ENCODE data around the gene CASTOR2. TPM values are rescaled to one million over a fixed set of nuclear protein-coding genes. Genes with fewer than 3 reads are reported as not detected.
"Not testable (repeated sequence)": the region's sequence is repeated elsewhere in the genome, so short reads cannot be mapped to it uniquely, and the experiment has no call there.

CASTOR2 gene
- total RNA-seq, 1 donor from 2014 or later = 2.4 TPM

DNA sequence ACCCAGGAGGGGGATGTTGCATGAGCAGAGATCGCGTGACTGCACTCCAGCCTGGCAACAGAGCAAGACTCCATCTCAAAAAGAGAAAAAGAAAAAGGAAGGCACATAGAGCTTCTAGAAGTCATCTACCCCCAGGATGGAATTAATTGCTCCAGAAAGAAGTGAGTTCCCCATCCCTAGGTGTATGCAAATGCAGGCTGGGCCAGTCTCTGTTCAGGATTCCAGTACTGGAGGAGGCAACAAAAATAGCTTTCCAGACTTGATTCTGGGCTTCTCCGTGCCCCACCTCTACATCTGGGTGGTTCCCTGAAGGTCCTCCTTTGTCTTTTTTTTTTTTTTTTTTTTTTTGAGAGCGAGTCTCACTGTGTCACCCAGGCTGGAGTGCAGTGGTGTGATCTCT lies 28.6 kb downstream of the CASTOR2 start:
- no peak for ATAC-seq
- no peak for DNase-seq (ENCODE audit: low spot score)

DNA sequence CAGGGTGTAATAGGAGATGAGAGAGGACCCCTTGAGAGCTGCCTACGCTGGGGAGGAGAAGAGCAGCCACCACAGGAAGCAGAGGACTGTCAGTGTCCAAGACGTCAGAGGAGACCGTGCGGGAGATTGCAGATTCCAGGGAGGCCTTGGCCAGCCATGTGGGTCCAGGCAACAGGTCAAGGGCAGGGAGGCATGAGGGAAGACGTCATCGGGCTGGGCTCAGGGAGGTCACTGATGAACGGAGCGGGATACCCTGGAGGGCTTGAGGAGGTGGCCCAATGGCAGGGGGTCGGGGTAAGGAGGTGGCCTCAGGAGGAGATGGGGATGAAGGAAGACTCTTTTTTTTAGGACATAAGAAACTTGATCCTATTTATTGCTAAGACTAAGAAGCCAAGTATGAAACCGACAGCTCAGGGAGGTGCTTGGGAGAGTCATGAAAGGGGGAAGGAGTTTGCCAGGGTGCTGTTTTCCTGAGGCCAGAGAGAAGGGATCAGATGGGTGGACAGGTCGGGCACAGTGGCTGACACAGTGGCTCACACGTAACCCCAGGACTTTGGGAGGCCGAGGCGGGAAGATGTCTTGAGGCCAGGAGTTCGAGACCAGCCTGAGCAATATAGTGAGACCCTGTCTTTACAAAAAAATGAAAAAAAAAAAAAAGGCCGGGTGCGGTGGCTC lies 30.5 kb downstream of the CASTOR2 start:
- ATAC-seq; DNase-seq (ENCODE audit: low spot score): not testable (repeated sequence)

DNA sequence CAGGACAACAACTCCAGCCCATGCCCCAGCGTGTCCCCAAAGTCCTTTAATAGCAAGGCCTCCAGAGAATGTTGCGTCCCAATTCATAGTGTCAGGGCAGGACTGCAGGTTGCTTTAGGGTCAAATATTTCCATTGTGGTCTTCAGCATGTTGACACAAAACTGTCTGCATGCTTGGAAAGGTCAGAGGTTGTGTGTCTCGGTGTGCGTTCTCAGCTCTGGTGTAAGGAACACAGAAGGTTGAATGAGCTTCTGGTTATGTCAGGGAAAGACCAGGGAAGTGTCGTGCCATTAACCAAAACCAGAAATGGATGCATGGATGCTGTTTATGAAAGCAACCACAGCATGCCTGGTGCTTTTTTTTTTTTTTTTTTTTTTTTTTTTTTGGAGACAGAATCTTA lies 31.9 kb downstream of the CASTOR2 start:
- ATAC-seq; DNase-seq (ENCODE audit: low spot score): not testable (repeated sequence)

DNA sequence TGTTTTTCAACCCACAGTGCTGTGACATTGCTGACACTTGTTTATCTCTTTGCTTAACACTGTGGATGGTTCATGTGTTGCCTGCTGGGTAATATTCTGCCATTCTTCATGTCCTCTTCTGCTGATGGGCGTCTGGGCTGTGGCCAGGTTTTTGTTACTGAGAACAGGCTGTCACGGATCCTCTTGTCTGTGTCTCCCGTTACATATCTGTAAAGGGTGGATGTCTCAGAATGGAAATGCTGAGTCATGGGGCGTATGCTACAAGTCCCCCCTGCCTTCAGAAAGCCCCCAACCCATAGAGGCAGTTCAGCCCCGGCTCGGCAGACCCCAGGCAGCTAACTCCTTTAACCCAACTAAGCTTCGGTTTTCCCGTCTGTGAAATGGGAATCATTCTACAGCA lies 33.3 kb downstream of the CASTOR2 start:
- ATAC-seq; DNase-seq (ENCODE audit: low spot score): not testable (repeated sequence)

DNA sequence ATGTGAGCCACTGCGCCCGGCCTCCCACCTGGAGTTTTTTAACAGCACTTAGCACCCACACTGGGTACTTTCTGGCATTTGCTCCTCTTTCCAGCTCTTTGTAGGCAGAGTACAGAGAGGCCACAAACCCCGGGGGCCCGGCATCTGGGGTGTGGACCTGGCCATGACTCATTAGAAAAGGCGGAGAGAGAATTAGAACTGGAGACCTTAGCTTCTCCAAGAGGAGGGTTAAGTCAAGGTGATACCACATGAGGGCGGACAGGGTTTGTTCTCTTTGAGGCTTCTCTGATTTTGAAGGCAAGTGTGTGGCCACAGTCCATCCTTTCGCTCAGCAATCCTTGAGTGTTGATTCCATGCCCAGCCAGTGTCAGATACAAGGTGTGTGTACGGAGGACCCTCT lies 36.9 kb downstream of the CASTOR2 start:
- not testable (repeated sequence) for ATAC-seq; DNase-seq (ENCODE audit: low spot score)

DNA sequence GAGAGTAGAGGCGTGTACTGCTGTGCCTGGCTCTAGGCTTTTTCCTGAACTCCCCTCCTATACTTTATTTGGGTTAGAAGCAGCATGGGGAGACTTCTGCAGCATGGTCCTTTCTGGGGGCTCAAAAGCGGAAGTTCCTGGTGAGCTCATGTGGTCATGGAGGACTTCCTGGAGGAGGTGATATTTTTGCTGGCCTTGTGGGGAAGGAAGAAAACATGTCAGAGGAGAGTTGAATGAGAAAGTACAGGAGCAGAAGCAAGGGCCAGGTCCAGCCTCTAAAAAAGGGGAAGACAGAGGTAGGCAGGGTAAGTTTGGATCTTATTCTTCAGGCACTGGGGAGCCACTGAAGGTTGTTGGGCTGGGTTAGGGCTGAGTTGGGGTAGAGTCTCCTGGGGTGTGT lies 45.5 kb downstream of the CASTOR2 start:
- no peak for ATAC-seq
- no peak for DNase-seq (ENCODE audit: low spot score)

DNA sequence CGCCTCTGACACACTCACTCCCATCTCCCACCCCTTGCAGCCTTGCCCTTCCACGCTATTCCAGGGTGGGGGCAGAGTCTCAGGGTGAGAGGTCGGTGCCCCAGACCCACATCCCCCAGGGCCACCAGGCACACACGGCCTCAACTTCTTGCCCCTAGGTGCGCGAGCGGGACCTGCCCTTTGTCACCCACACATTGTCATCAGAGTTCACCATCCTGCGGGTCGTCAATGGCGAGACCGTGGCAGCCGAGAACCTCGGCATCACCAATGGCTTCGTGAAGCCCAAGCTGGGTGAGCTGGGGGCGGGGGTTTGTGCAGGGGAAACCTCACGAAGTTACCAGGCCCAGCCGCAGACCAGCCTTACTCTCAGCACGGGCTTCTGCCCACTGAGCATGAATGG lies 53.3 kb downstream of the CASTOR2 start:
- DNase-seq (ENCODE audit: low spot score) (no peak), ATAC-seq (no peak)

DNA sequence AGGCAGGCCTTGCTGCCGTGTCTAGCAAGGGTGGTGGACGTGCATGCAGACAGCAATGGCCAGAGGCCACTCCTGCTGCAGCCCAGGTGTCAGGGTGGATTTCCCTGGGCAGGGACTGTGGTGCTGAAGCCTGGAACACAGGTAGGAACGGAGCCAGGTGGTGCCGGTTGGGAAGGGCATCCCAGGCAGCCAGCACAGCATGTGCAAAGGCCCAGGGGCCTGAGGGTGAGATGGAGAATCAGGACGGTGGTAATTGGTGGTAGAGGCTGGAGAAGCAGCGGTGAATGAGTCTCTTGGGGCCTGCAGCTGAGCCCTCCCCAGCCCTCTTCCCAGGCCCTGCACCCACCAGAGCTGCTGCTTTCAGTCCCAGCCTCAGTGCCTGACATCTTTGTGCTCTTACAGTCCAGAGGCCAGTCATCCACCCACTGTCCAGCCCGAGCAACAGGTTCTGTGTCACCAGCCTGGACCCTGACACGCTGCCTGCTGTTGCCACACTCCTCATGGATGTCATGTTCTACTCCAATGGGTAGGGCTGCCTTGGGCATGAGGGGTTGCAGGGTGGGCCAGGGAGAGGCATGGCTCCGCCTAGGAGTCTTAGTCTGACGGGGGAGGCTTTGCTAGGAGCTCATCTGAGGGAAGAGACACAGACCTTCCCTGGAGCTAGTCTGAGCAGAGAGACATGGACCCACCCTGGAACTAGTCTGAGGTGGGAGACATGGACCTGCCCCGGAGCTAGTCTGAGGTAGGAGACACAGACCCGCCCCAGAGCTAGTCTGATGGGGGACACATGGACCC lies 54.3 kb downstream of the CASTOR2 start:
- DNase-seq (ENCODE audit: low spot score) (no peak), ATAC-seq (no peak)

DNA sequence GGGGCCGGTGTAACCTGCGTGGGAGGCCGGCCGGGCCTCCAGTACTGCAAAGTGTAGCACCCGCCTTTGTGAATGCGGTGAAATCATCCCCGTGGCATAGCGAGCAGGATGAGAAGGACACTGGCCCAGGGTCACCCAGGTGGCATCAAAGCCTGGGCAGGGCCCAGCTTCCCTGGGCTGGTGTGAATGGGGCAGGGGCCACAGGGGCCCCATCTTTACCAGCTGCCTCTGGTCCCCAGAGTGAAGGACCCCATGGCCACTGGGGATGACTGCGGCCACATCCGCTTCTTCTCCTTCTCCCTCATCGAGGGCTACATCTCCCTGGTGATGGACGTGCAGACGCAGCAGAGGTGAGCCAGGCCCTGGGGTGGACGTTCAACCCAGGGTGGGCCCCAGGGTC lies 55.3 kb downstream of the CASTOR2 start:
- DNase-seq (ENCODE audit: low spot score) (no peak), ATAC-seq (no peak)

DNA sequence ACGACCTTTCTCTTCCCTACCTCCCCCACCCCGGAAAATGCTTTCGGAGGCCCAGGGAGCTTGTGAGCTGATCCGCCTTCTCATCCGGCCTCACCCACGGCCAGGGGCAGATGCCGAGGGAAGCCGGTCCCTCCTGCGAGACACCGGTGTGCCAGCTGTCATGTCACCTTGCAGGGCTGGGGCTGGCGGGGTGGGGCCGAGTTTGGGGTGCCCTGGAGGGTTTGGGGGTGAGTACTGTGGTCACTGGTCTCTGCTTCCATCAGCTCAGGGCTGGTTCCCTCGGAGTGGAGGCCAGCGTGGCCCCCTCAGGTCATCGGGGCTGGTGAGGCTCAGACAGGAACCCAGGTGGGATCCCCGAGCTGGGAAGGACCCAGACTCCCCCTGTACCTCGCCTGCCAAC lies 60.4 kb downstream of the CASTOR2 start:
- ATAC-seq = no peak

DNA sequence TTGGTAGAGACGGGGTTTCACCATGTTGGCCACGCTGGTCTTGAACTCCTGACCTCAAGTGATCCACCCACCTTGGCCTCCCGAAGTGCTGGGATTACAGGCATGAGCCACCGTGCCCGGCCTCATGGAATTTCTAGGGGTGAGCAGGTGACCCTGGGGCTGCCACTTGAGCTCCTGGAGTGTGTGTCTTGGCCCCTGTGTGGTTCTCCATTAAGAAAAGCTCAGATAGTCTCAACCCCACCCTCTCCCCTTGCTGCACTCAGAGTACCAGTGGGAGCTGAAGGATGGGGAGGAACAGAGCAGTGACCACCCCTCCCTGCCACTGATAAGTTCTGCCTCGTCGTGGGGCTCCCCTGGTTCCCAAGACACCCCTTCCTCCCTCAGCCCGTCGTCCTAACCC lies 63.8 kb downstream of the CASTOR2 start:
- DNase-seq (ENCODE audit: low spot score) (no peak), ATAC-seq (no peak)

More for the DNA sequence above, 60.4 kb downstream of the CASTOR2 start:
- no peak for DNase-seq (ENCODE audit: low spot score)

DNA sequence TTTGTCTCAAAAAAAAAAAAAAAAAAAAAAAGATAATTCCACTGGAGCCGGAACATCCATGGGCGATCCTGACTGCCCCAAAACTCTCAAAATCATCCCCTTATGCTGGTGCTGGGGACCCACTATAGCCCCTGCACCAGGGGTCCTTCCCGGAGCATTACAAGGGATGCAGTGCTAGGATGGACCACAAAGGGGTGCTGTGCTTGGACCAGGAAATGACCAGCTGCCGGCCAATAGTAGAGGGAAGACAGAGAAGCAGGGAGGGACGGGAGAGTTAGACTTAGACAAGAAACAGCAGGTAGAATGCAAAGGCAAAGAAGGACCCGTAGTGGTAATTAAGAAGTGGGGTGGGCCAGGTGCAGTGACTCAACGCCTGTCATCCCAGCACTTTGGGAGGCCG lies 68.6 kb downstream of the CASTOR2 start:
- ATAC-seq (no peak), DNase-seq (ENCODE audit: low spot score) (no peak)

DNA sequence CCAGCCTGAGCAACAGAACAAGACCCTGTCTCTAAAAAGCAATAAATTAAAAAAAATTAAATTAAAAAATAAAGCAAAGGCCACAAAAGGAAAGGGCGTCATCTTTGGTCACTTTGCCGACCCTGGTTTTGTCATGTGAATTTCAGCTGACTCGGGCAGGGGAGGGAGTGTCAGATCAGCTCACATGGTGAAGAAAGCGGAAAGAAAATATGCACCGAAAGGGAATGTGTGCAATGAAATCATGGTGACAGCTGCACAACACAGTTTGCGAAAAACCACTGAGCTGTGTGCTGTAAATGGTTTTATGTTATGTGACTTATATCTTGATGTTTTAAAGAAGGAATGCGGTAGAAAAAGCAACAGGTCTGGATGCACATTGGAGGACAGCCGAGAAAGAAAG lies 69.3 kb downstream of the CASTOR2 start:
- ATAC-seq (no peak), DNase-seq (ENCODE audit: low spot score) (no peak)

DNA sequence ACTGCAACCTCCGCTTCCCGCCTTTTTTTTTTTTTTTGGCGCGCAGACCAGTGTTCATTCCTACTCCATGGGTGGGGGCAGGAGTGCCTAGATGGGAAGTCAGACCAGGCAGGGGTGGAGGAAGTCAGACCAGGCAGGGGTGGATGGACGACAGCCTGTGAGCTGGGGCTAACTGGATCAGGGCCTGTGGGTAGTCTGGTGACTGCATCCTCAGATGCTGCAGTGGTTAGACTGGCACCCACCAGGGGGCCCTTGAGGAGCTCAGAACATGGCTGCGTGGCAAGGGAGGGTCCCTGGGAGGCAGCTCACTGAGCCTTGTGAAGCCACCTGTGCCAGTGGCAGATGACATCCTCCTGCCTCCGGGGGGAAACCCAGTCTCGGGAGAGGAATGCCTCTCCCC lies 74.0 kb downstream of the CASTOR2 start:
- DNase-seq (ENCODE audit: low spot score) (no peak), ATAC-seq (no peak)

DNA sequence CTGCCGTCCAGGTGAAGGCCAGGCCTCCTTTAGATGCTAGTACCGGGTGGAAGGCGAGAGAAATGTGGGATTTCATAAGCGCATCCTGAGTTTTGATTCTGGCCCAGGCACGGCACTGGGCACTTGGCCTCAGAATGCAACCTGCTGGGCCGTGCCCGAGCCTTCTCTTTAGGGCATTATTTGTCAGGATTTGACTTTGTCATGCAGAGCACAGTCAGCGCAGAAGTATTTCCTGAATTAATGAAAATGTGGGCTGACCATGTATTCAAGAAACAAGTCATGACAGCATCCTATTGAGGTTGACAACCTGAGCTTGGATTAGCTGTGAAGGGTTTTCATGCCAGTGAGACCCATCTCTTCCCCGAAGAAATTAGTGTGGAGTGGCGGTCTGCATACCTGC lies 74.7 kb downstream of the CASTOR2 start:
- no peak for ATAC-seq
- no peak for DNase-seq (ENCODE audit: low spot score)

DNA sequence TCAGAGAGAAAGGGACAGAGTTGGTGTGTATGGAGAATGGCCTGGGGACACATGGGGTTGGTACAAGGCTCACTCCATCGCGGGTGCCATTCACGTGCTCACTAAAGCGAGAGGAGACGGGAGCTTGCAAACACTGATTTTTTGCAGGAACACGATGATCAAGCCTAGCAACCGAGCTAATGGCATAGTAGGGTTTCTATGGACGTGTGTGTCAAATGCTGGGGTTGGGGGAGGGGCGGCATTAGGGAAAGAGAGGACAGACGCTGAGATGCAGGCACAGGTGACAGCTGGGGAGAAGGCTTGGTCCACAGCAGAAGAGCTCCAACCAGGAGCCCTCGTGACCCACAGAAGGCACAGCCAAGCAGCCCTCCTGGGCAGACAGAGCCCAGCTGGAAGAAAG lies 75.2 kb downstream of the CASTOR2 start:
- ATAC-seq (no peak), DNase-seq (ENCODE audit: low spot score) (no peak)

DNA sequence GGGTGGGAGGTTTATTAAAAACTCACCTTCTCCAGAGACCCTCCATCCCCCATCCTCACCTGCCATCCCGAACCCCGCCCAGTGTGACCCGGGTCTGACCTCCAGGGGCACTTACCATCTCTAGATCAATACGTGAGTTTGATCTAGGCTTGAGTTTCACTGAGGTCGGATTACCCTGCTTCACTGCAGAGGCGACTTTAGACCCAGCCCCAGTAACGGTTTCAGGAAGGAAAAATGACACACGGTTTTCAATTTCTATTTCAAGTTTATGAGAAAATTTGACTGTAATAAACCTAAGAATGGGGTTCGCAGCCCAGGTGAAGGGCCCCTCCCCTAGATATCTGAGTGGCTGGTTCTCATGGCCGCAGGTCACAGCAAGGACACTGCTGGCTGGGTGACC lies 76.0 kb downstream of the CASTOR2 start:
- no peak for DNase-seq (ENCODE audit: low spot score)
- no peak for ATAC-seq

DNA sequence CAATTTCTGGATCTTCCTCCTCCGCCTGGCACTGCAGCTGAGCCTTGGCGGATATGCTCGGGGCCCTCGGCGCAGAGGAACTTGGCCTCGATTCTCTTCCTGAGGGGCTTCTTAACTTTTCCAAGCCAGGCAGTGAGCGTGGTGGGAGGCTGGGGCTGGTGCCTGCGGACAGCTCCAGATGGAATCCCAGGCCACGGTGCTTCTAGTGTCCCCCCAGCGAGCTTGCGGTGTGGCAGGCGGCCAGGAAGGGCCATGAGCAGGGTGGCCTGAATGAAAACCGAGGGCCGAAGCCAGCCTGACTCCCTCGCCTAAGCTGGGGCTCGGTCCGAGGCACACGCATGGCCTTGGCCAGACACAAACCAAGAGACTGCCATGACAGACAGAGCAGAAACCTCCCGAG lies 77.8 kb downstream of the CASTOR2 start:
- ATAC-seq = no peak
- no peak for DNase-seq (ENCODE audit: low spot score)

DNA sequence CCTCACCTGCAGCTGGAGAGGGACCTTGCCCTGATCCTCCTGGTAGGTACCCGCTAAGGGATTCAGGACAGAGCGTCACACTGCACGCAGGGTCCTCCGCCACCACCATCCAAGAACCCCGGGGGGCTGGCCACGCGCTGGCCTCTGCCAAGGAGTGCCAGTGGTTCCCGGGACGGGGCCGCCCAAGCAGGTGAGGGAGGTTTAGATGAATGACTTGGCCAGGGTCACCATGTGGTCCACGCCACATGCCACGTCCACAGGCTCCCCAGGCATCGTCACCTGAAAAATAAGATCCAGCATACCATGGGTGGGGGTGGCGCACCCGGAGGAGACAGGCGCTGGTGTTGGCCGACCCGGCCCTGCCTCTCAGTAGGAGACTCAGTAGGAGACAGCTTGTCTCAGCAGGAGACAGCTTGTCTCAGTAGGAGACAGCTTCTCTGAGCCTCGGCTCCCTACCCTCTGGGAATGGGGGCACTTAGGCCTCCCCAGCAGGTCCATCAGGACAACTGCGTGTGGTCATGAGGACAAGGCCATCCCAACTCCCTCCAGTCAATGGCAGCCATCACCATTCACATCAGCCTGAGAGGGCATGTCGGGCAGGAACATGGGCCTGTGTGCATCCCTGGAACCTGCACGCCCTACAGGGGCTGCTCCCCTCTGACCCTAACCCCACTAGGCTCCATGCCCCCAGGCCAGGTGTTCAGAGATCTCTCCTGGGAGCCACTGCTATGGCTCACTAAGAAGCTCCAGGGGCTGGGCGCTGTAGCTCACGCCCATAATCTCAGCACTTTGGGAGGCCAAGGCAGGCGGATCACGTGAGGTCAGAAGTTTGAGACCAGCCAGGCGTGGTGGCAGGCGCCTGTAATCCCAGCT lies 78.6 kb downstream of the CASTOR2 start:
- no peak for ATAC-seq
- DNase-seq (ENCODE audit: low spot score) = no peak

DNA sequence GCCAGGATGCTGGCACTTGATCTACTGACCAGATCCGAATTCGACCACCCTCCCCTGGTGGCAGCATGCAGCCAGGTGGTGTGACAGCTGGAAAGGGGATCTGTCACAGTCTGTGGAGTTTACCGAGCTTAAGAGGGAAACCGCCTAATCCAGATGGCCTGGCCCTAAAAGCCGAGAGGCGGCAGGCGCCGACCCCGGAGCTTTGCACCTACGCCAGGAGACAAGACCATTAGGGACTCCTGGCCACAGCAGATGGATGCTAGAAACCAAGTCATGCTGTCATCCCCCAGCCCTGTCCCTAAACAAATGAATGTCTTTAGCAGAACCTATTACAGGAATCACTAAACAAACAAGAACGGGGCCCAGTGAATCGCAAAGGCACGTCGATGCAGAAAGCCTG lies 81.4 kb downstream of the CASTOR2 start:
- no peak for DNase-seq (ENCODE audit: low spot score)
- no peak for ATAC-seq

All from left lobe of liver (tissue), 2 donors.